GM06990 (cell line): Measurements from ENCODE around the gene FLVCR1.

Experiments used
- DNase-seq: peaks from one replicate; pipeline ENCODE4 v3.0.0-alpha.2; 2011; ENCODE audit not compliant: insufficient read length; ENCODE audit errors: extremely low read depth
- H3K27me3 ChIP-seq: replicated peaks from 2 replicates; pipeline ENCODE4 v1.6.0; 2011; ENCODE audit warnings: low read length; ENCODE audit not compliant: control insufficient read depth, insufficient read depth
- H3K36me3 ChIP-seq: 2 replicates; pipeline ENCODE4 v1.5.1; 2011; ENCODE audit warnings: low read length; ENCODE audit not compliant: control insufficient read depth, insufficient read depth
- H3K4me3 ChIP-seq: replicated peaks from 2 replicates; pipeline ENCODE4 v1.5.1; 2011; ENCODE audit warnings: low read depth, mild to moderate bottlenecking, control low read depth, low read length
- TF ChIP-seq, protein P1 (sequence below): IDR thresholded peaks from 2 replicates; pipeline ENCODE4 v1.5.1; 2011; ENCODE audit warnings: low read length, control low read depth, mild to moderate bottlenecking, inconsistent platforms; ENCODE audit not compliant: insufficient read depth, poor library complexity, severe bottlenecking

The FLVCR1 gene

GRCh38 chr1:212945056-212945455 lies 87.0 kb downstream of the FLVCR1 start:
- Histone ChIP-seq H3K36me3 (no peaks in the 10 kb centered on the region), H3K27me3 (no peaks in the 10 kb centered on the region), H3K4me3 (no peak overlapping the region)
- TF ChIP-seq, protein P1, sequence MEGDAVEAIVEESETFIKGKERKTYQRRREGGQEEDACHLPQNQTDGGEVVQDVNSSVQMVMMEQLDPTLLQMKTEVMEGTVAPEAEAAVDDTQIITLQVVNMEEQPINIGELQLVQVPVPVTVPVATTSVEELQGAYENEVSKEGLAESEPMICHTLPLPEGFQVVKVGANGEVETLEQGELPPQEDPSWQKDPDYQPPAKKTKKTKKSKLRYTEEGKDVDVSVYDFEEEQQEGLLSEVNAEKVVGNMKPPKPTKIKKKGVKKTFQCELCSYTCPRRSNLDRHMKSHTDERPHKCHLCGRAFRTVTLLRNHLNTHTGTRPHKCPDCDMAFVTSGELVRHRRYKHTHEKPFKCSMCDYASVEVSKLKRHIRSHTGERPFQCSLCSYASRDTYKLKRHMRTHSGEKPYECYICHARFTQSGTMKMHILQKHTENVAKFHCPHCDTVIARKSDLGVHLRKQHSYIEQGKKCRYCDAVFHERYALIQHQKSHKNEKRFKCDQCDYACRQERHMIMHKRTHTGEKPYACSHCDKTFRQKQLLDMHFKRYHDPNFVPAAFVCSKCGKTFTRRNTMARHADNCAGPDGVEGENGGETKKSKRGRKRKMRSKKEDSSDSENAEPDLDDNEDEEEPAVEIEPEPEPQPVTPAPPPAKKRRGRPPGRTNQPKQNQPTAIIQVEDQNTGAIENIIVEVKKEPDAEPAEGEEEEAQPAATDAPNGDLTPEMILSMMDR = no peak
- DNase-seq = no peak

DNA sequence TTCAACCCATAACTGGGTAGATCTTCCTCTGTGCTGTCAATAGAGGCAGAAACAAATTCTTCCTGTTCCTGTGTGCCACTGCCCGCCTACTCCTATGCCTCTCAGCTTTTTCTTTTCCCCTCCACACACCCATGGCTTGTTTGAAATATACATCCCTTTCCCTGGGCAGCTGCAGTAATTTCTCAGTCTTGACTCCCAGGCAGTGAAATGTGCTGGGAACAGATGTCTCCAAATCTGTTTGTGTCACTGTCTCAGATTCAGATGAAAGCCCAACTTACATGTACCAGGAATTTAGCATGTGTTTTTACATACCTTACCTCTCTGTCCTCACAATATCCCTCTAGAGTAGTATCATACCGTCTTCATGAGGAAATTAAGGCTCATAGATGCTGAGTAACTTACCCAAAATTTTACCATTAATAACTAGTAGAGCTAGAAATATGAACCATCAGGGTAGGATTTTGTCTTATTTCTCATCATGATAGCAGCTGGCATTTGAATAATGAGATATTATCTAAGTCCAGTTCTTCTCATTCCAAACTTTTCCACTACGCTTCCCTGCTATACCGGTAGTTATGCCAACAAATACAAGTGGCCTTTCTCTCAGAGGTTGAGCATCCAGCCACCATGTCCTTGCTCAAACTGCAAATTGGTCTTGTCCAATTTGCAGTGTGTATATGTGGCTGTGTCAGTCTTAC lies 87.5 kb downstream of the FLVCR1 start:
- TF ChIP-seq, protein P1 = no peak
- H3K4me3 ChIP-seq = no peak overlapping the region

DNA sequence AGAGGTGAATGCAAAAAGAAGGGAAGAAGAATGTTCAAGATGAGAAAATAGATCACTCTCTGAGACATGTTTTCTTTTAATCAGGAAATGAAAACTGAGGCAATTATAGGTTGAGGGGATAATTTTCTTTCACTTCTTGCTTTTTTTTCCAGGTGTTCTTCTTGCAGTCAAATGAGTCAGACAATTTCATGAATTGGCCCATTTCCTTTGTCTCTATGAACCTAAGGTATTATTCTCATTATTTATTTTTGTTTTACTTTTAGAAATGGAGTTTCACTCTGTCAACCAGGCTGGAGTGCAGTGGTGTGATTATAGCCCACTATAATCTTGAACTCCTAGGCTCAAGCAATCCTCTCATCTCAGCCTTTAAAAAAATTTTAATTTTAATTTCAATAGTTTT lies 88.8 kb downstream of the FLVCR1 start:
- Histone ChIP-seq H3K4me3 (no peak overlapping the region), H3K36me3 (no peaks in the 10 kb centered on the region), H3K27me3 (no peaks in the 10 kb centered on the region)
- TF ChIP-seq, protein P1 = no peak
- no peak for DNase-seq

More for the DNA sequence above, 87.5 kb downstream of the FLVCR1 start:
- Histone ChIP-seq H3K36me3 (no peaks in the 10 kb centered on the region), H3K27me3 (no peaks in the 10 kb centered on the region)
- no peak for DNase-seq
